SH-SY5Y (cell line): Measurements from ENCODE around the gene PARN.

Experiments
- GATA2 ChIP-seq: IDR thresholded peaks from 2 replicates; pipeline ENCODE4 v1.6.1; 2011; ENCODE audit warnings: mild to moderate bottlenecking, low read depth, low read length
- GATA3 ChIP-seq: IDR thresholded peaks from 2 replicates; pipeline ENCODE4 v1.6.1; 2011; ENCODE audit warnings: low read depth, mild to moderate bottlenecking, low read length, moderate library complexity

PARN gene

DNA sequence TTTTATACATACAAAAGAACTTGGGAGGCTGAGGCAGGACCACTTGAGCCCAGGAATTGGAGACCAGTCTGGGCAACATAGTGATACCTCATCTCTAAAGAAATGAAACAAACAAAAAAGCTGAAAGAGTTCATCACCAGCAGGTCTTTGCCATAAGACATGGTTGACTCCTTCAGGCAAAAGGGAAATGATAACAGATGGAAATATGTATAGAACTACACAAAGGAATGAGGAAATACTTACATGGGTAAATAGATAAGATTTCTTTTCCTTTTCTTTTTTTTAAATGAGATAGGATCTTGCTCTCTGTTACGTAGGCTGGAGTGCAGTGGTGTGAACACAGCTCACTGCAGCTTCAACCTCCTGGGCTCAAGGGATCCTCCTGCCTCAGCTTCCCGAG lies 165.3 kb downstream of the PARN start:
- no peak for TF ChIP-seq GATA2
- TF ChIP-seq GATA3, result no peak

DNA sequence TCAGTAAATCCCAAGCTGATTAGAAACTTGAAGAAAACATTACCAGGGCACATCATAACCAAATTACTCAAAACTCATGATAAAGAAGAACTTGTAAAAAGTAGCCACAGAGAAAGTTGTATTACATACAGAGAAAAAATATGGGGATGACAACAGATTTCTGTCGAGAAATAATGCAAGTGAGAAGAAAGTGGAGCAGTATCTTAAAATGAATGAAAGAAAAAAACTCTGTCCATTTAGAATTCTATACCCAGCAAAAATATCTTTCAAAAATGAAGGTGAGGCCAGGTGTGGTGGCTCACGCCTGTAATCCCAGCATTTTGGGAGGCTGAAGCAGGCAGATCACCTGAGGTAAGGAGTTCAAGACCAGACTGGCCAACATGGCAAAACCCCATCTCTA lies 165.9 kb downstream of the PARN start:
- TF ChIP-seq GATA3 (no peak), GATA2 (no peak)

DNA sequence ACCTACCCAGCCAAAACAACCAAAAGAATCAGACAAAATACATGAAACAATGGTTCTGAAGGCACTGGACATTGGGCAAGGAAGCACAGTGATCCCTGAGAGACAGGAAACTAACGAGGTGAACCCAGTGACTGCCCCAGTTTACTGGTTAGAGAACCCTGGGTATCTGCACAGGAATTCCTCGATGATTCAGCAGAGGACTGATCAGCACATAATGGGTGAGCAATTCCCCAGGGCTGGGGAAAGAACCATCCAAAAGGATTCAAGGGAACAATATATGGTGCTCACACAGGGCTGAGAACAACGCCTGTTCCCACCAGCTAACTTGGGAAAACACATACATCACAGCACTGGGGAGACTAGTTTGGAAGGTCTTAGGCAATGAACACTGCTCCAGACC lies 167.2 kb downstream of the PARN start:
- TF ChIP-seq GATA2 (no peak), GATA3 (no peak)

DNA sequence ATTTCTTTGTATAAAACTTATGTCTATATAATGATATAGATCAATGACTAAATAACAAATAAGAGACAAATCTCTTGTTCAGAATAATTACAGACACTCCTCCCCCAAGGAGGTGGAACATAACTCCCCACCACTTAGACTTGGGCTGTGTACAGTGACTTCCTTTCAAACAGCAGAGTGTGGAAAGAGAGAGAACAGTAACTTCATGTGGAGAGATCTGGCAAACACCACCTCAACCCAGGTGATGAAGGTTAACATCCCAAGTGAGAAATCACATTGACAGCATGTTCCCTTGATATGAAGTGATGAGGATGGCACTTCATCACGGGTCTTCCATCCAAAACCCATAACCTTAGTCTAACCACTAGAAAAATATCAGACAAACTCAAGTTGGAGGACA lies 169.3 kb downstream of the PARN start:
- TF ChIP-seq GATA2 (no peak), GATA3 (no peak)

DNA sequence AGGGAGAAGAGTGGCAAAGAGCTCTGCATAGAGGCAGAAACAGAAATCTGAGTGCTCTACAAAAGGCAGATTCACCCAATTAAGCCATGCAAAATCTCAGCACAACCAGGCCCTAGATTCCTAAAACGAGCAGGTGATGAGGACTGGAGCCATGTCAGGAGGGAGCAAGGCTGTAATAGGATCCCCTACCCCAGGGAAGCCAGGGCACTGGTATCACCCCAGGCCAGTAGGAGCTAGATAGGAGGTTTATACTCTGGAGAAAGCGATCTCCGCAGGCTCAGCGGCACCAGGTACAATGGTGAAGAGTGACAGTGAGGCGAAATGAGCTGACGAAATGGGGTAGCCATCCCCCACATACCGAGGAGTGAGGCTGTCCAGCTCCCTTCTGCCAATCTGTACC lies 171.5 kb downstream of the PARN start:
- TF ChIP-seq GATA2 (no peak), GATA3 (no peak)

DNA sequence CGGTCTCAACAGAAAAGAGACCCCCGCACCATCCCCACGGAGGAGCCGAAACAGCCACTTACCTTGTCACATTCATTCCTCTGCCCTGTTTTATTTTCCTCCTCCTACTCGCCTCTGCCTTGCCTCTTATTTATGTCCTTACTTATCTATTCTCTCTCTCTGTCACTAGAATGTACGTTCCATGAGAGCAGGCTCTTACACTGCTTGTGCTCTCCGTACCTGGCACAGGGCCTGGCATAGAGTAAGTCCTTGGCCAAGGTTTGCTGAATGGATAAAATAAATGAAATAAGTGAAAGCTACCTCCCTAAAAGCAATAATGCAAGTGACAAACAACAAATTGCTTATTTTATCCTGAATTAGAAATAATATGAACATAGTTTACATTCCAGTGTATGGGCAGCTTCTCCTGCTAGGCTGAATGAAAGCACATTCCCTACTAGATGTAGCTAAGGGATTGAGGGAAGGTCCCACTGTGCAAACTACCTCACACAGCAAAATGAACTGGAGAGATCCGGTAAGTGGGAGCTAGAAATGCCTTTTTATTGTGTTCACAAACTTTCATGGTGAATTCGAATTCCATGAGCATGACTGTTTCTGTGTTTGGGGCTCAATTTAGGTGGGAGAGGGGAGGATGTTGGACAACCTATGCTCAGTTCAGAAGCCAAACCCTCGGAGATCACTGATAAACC lies 173.1 kb downstream of the PARN start:
- no peak for TF ChIP-seq GATA3
- TF ChIP-seq GATA2, result no peak

DNA sequence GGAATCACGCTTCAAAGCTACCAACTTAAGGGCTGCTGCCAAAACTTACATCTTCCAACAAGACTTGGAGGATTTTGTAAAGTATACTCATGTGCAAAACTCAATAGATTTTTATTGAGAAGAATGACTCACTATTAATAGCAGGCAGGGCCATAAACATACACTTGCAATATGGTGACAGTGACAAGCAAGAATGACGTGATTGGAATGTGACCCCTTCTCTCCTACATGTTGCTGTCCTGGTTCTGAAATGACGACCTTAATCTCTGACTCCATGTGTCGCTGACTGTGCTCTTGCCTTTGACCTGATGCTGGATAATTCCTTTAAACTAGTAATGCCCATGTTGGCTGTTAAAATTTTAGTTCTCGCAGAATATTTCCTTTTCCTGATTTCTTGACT lies 174.5 kb downstream of the PARN start:
- TF ChIP-seq GATA3 (no peak), GATA2 (no peak)

DNA sequence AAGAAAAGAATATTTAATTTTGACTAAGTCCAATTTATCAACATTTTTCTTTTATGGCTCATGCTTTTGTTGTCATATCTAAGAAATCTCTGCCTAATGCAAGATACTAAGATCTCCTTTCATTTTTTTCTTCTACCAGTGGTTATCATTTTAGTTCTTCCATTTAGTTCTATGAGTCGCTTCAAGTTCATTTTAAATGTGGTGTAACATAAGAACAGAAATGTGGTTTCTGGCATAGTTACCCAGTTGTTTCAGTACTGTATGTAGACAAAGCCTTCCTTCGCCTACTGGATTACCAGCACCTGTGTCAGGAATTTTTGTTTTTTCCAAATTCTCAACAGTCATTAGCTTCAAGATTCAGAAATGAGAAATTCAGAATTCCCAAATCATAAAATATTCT lies 175.7 kb downstream of the PARN start:
- no peak for TF ChIP-seq GATA3
- TF ChIP-seq GATA2, result no peak

DNA sequence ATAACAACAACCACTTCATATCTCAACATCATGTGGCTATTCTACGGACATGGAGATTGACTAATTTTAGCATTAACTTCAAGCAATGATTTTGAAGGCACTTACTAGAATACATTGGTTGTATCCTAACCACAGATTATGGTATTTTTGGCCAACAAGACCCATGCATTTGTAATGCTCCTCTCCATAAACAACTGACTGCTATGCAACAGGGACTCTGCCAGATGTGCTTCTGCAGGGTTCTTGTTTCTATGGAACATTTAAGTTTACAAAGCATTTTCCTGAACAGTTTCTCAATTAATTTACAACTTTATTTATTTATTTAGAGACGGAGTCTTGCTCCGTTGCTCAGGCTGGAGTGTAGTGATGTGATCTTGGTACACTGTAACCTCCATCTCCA lies 178.0 kb downstream of the PARN start:
- TF ChIP-seq GATA2, result no peak
- TF ChIP-seq GATA3, result no peak

DNA sequence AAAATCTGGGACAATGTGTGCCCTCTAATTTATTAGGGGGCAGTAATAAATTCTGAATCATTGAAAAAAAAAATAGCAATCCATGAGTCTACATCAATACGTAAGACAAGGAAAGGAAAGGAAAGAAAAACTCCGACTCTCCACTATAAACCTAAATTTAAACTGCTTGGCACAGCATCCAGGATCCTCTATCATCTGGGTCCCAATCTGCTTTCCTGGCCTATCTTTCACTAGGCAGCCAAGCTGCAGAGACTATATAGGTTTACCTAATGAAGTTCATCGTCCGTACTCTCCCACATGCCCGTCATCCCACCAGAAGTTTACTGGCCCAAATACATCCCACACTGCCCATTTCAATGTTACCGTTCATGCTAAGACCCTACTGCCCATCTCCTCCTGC lies 179.2 kb downstream of the PARN start:
- TF ChIP-seq GATA3 (no peak), GATA2 (no peak)

DNA sequence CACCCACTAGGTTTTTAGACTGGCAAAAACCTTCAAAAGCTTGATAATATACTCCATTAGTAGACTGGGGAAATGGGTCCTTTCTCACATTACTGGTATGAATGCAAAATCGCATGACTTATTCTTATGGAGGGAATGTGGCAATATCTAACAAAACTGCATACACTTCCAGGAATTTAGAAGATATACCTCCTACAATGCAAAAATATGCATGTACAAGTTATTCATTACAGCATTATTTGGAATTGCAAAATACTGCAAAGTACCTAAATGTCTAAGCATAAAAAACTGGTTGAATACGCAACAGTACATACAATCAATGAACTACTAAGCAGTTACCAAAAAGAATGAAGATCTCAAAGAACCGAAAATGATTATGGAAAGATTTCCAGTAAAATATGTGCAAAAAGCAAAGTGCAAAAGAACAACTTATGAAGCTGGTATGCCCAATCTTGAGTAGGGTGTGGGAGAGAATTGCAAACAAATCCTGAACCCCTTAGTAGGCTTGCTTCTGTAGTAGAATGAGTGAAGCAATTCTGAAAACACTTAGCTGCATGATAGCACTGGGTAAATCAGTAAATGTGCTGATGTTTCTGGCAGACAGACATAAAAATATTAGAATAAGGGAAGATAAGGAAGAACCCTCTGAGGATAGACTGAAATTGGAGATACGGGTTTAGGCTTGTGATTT lies 180.1 kb downstream of the PARN start:
- TF ChIP-seq GATA3 (no peak), GATA2 (no peak)

DNA sequence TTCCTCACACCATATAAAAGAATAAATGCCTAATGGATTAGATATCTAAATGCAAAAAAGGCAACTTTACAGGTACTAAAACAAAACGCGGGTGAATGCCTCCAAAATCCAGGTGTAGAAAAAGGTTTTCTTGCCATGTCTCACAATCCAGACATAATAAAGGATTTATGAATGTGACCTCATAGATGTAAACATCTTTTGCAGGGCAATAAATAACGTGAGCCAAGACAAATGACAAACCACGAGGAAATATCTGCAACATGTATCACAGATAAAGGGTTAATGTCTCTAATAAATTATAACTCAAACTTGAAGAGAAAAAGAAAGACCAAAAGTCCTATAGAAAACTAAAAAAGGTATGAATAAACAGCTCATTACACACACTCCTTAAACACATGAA lies 180.7 kb downstream of the PARN start:
- no peak for TF ChIP-seq GATA3
- no peak for TF ChIP-seq GATA2

DNA sequence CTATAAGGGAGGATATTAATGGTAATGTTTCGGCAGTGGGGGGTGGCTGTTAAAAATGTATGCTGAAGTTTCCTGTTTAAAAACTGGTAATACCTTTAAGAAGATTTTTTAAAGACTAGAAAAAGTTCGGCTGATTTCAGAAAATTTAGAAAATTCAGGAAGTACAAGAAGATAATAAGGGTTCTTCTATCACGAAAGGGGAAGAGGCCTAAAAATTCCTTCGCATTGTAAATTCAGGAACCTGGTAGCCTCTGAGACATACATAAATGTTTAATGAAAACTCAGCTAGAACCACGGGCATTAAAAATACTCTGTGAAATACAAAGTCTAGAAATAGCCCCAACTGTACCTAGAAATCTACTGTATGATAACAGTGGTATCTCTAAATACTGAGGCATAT lies 181.2 kb downstream of the PARN start:
- TF ChIP-seq GATA3, result no peak
- no peak for TF ChIP-seq GATA2

DNA sequence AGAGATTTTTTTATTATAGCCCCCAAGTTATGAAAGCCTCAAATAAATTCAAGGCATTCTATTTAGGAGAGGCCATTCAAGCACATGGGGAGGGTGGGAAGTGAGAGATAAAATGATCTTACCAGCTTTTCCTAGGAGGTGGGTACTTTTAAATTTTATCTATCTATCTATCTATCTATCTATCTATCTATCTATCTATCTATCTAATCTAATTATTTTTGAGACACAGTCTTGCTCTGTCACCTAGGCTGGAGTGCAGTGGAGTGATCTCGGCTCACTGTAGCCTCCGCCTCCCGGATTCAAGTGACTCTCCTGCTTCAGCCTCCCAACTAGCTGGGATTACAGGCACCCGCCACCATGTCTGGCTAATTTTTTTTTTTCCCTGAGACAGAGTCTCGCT lies 182.3 kb downstream of the PARN start:
- TF ChIP-seq GATA3, result no peak
- no peak for TF ChIP-seq GATA2

DNA sequence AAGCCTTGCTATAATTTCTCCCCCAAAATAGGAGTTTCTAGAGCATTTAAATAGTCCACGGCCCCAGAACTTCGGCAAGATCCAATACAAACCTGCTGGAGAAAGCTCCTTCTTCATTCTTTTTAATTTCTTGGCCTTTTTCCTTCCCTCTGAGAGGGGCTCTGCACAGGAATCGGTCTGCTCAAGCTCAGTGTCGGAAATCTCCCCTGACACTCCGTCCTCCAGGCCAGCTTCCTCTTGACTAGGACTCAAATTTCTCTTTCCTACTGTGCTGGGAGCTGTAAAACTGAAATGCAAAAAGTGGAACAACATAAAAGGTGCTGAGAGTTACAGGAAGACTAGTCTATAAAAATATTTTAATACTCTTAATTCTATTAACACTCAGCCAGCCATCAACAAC lies 183.3 kb downstream of the PARN start:
- TF ChIP-seq GATA3, result no peak
- TF ChIP-seq GATA2, result no peak
